Kasumi-1 (cell line): ENCODE measurements around the gene MPZL1.

Experiments
- DNase-seq, 2 experiments: peaks; one replicate each; lab custom pipeline; 2025; lab: John Stamatoyannopoulos, UW

Gene MPZL1

DNA sequence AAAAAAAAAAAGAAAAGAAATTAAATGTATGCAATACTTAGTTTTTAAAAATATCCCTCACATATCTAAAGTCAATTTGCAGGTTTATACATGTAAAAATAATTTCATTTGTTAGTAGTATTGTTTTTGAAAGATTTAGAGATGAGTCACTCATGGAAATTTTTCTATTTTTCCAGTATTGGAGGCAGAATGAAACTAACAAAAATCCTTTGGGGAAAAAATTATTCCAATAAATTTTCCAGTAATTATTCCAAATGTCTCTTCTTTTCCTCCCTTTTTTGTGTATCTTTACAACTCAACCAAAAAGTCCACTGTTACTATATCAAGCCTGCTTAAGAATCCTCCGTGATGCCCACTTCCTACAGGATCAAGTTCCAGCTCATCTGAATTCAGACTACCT is 29.9 kb downstream of the MPZL1 start:
- DNase-seq: no peak

DNA sequence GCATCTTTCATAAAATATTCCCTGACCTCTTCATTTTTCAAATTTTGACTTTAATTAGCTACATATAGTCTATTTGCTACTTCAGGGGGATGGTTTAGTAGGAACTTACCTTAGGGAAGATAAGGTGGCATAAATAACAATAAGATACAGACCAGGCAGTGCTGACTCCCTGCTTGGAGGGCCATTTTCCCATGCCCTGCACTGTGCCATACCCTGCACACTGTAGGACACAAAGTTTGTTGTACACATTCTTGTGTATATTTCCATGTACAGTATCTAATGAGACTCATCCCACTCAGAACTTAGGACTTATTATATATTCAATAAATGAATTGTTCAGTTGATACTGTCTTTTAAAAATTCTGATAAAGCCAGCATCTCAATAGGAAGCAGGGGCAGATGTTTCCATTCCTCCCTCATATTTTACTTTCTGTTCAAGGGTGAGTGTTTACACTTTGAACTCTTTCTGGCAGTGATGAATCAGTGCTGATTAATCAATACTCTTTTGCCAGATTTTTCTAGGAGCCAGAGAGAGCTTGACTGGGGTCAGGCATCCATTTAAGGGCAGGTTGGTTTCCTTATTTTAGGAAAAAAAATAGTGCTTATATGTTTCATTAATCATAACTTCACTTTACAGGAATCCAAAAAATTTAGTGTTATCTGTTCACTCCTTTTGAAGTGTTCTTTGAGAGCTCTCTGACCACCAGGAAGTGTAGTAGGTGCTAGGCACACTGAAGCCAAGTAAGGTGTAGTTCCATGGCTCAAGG is 30.6 kb downstream of the MPZL1 start:
- no peak for DNase-seq

DNA sequence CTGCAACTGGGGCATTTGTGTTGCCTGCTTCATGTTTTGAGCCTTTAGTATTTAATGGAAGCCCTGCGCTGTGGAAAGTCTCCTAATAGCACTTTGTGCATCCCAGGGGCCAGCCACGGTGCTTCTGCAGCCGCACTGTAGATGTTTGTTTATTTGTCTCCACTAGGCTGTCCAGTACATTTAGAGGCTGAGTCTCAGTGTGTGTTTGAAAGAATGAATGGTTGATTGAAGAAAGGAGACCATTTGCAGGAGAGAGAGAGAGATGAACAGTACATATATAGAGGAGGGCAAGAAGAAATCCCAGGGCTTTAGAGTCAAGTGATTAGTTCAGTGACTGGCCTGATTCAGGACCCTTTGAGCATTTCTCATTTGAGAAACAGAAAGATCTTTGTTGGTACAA is 33.9 kb downstream of the MPZL1 start:
- no peak for DNase-seq

DNA sequence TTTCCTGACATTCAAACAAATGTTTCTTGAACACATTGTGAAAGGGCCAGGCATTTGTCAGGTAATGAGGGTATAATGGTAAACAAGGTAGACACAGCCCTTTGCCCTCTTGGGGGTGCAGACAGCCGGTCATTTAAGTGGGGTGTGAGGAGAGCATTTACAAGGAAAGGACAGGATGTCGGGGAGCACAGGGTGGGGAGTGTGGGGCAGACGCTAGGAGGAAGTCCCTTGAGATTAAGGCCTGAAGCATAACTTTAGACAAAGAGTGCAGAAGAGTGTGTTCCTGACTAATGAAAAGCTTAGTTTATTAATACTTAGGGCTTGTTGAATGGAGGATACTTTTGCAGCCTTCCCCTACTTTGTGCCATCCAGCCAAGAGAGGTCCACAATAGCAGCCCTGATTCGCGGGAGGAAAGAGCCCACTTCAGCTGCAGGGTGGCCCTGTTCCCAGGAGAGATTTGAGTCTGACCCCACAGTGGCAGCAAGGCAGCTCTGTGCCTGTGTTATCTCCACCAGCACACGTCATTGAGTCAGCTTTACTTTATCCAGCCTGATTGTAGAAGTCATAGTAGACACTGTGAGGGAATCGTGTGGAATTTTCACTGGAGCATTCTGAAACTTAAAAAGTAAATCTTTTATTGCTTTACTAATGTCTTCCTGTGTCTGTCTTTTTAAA is 35.1 kb downstream of the MPZL1 start:
- no peak for DNase-seq

DNA sequence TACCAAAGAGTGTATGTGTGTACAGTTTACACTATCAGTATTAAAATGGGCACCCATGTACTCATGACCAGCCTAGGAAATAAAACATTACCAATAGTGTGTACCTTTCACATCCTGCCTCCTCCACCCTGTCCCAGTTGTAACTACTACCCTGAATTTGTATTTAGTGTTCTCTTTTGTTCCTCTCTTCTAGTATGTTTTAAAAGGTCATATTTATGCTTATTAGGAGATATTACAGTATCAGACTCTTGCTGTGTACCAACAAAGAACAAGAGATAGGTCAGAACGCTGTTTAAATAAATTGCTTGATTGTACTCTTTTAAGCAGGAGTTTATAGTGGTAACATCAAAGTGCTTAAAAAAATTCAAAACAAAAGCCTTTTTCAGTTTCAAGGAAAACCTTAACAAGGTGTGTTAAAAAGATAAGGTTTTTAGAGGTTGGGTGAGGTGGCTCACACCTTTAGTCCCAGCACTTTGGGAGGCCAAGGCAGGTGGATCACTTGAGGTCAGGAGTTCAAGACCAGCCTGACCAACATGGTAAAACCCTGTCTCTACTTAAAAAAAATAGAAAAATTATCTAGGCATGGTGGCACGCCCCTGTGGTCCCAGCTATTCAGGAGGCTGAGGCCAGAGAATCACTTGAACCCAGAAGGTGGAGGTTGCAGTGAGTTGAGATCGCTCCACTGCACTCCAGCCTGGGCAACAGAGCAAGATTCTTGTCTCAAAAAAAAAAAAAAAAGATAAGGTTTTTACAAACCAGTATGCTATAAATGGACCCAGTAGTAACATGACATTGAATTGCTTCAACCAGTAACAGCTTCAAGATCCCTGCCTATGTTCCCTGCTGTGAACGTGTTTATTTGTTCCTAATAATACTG is 35.9 kb downstream of the MPZL1 start:
- DNase-seq: no peak

DNA sequence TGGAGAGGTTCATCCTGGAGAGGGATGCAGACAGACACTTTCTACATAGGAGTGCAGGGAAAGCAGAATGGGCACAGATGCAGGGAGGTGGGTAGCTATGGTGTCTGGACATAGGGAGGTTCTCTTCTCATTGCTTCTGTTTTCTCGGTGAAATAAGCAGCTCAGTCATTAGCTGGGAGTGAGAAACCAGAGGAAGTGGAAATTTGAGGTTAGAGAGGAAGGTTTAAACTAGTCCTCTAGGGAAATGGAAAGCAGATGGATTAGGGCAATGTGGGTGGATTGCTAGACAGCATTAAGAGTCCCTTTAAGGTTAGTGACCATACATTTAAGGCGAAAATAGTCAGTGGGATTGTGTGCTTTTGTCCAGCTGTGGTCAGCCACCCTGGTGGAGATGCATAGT is 39.6 kb downstream of the MPZL1 start:
- peak; percentile 15 to 30 for DNase-seq

DNA sequence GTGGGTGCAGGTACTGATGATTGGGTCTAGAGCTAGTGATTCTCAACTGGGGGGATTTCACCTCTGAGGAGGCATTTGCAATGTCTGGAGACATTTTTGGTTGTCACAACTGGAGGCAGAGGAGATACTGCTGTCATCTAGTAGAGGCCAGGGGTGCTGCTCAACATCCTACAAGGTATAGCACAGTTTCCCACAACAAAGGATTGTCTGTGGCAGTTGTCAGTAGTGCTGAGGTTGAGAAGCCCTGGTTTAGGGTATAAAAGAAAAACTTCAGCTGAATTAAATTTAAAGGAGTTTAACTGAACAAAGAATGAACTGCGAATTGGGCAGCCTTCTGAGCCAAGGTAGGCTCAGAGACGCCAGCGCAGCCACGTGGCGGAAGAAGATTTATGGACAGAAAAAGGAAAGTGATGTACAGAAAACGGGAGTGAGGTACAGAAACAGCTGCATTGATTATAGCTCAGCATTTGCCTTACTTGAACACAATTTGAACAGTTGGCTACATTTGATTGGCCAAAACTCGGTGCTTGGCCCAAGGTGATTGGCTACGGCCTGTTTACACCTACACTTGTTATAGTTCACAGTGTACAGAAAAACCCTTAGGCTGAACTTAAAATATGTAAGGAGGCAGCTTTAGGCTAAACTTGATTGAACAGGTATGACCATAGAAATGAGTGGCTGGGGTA is 40.4 kb downstream of the MPZL1 start:
- no peak for DNase-seq

DNA sequence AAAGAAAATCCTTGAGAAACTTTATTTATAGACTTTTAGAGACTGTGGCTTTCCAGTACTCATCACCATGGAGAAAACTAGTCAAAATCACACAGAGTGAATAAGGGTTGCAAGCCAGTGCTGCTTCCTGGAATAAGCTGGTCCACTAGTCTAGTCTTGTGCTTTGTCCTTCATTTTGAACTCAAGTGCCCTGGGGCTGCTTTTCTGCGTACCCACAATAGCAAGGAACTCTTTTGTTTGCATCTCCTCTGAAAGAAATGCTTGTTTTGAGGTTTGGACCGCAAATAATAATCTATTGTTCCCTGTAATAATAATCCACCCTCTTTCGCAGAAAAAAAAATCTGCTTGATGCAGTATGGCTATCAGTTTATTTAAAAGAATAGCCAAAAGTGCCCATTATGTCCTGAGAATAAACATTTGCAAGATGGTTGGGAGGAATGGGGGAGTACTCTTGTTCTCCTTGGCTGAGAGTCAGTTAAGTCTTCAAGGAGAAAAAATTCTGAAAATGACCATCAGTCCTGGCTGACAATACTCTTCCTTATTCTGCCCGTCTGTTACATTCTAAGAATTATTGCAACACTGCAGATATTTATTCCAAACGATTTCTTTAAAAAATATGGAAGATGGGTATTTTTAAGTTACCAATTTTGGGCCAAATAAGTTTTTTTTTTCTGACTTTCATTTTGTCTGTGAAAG is 41.9 kb downstream of the MPZL1 start:
- DNase-seq: no peak

DNA sequence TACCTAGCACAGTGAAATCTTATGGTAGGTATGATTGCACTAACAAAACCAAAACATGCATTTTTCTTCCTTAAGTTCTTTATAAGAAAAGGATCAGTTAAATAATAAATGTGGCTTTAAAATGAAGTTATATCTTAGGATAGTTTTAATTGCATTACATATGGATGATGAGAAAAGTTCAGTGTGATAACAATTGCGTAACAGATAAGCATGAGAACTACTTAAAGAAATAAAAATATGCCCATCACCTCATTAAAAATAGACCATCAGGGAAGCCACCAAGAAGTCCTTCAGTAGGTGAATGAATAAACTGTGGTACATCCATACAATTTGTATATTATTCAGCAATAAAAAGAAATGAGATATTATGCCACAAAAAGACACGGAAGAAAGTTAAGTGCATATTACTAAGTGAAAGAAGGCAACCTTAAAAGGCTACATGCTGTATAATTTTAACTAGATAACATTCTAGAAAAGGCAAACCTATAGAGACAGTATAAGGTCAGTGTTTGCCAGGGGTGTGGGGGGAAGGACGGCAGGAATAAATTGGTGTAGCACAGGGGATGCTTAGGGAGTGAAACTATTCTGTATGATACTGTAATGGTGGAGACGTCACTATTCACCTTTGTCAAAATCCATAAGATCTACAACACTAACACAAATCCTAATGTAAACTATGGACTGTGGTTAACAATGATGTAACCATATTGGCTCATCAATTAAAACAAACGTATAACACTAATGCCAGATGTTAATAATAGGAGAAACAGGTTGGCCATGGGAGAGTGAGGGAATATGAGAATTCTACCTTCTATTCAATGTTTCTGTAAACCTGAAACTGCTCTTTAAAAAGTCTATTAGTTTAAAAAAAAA is 42.9 kb downstream of the MPZL1 start:
- no peak for DNase-seq

DNA sequence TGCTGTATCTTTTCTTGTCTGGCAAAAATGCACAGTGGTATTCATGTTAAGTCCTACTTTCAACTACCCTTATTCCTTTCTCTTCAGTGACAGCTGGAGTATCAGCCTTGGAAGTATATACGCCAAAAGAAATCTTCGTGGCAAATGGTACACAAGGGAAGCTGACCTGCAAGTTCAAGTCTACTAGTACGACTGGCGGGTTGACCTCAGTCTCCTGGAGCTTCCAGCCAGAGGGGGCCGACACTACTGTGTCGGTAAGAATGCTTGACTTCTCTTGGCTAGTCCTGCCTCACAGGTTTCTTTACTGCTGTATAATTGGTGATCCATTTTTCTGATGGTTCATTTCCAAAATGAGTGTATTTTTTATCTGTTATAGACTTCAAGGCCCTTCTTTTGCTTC is 43.7 kb downstream of the MPZL1 start:
- DNase-seq: no peak

DNA sequence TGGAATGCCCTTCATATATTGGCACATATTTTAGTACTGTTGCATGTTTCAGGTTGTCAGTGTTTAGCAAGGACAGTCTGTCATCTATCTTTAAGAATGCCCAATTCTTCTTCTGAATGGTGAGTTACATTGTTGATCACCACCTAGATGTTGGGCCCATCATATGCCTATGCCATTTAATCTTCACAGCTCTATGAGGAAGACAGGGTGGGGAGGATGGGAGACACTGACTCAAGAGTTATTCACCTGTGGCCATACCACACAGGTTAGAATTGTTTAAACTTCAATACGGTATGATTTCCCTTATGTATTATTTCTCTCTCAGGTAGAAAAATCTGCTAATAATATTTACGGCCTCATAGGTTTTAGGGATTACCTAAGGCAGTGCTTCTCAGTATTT is 44.8 kb downstream of the MPZL1 start:
- DNase-seq: no peak

DNA sequence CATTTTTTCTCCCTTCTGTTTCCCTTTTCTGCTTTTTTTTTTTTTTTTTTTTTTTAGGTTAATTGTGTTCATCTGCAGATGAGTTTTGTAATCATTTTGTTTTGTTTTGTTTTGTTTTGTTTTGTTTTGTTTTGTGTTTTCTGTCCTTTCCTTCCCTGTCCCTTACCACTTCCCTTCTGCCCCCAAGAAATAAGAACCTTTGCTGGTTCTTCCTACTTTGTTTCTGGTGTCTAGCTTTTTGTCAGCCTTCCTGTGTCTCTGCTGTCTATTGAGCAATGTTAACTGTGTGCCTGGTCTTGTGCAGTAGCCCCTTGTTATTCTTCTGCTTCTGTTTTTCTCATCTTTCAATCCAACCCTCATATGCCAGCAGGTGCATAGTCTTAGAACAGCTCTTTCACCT is 46.0 kb downstream of the MPZL1 start:
- DNase-seq: peak in 1 of 2 experiments; percentile 7

DNA sequence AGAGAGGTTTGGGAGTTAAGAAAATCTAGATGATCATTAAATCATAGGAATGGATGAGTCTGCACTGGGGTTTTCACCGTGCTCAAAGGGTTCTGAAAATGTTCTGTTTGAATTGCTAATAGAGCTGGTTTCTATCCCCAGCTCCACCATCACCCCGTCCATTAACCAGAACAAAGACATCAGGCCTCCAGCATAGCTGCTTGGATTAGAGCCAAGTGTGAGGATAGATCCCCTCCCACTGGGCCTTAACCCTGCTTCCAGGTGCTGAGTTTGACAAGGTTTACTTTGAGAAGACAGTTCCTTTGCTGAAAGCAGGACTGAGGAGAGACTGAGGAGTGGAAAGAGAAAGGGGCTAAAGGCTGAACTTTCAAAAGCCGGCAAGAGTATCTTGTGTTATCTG is 48.3 kb downstream of the MPZL1 start:
- no peak for DNase-seq

DNA sequence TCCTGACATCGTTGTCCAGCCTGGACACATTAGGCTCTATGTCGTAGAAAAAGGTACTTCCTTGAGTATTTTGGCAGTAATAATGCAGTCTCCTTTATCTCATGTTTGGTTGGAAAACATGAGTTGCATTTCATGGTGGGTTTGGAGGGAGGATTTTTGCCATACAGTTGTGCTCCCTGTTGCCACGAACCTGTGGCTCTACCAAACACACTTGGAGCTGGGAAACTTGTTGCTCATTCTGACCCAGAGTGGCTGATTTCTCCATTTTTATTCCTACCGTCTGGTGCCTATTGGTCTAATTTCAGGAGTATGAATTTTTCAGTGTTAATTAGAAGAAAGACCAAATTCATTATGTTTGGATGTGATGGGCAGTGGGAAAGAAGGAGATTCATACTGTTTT is 50.7 kb downstream of the MPZL1 start:
- no peak for DNase-seq

DNA sequence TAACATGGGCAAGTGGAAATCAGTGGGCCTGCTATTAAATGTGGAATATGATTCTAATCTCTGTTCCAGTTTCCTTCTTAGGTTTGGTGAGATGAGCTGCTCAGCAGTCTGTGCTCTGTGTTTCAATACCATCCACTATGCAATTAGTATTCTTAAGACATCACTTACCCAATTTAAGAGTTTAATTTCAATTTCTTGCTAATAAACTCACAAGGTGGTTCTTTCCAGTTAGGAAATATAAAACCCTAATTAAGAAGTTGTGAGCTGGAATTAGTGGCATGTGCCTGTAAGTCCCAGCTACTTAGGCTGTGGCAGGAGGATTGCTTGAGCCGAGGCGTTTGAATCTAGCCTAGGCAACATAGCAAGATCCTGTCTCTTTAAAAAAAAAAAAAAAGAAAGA is 51.7 kb downstream of the MPZL1 start:
- DNase-seq: no peak

DNA sequence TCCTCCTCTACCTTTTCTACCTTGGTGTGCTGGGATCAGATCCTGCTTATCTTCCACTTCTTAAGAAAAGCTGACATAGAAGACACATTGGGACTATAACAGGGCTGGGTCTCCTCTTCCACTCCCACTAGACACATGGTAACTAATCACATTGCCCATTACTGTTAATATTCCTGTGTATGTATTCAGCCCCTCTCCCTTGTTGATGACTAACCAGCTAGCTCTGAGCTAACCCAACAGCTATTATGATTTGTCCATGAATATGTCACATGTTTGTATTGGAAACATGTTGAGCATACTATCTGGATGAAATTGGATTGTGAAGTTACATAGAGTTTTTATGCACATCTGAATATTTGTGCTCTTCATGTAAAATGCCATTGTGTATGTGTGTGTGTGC is 52.9 kb downstream of the MPZL1 start:
- no peak for DNase-seq

DNA sequence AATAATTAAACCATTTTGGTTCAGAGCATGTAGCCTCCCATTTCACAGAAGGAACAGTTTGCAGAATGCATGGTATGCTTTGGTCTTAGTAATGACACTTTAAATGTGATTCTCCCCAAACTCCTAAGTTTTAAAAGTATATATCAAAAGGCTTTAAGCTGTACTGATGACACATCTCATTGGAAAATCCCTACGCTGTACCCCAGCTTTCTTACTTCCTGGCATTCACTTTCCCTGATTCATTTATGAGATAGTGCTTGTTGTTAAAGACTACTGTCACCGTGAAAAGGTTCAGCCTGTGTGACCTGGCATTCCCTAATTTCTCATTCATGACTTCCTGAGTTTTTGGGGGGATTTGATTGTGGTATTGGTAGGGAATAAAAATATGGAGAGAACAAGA is 53.4 kb downstream of the MPZL1 start:
- no peak for DNase-seq

DNA sequence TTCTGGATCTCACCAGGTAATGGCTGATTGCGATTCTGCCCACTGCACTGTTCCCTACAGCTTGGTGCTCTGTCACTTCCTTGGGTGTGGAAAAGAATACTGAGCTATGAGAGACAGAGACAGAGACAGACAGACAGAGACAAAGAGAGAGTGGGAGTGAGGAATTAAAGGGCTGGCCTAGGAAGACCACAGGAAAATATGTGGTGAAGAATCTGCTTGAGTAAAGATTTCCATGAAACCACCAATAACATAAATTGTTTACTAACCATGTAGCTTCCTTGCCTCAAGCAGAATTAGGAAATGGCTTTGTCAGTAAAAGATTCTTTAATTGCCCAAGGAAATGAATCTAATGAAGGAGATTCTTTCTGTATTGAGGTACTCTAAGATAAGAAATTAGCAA is 54.4 kb downstream of the MPZL1 start:
- DNase-seq: no peak

DNA sequence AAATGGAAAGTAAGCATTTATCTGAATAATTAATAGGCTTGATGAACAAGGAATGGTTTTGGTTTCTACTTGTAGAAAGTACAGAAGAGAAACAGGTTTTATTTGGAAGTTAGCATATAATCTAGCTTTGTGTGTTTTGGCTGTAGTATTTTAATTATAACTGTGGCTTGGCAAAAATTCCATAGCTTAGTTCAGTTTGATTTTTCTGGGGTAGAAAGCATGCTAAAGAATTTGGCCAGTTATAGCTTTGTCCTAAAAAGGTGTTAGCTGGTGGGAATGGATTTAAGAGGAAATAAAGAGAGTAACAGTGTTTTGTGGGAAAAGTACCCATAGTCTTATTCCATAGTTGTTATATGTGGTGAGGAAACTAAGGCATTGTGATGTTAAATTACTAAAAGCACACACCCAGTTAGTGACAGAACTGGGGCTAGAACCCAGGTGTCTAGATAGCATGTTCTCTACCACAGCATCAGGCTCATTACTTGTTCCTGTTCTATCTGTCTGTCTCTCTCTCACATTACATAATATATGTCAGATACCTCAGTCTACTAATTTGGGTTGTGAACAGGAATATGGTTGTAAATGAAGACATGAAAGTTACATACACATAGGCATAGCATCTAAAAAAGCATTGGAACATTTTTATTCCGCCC is 55.0 kb downstream of the MPZL1 start:
- DNase-seq: no peak

DNA sequence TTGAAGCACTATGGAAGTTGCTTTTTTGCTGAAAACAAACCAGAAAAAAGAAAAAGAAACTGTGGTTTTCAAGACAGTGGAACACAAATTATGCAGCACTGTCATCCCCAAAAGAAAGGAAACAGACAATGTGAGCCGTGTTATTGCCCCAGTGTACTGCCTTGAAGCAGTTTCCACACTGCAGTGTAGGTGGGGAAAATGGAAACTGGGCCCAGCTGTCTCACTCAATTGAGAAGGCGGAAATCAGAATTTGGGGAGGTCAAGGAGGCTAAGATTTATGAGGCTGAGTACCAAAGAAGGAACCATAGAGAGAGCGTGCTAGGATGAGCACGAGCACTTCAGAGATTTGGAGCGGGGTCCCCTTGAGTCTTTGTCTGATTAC is 55.5 kb downstream of the MPZL1 start:
- no peak for DNase-seq
